ENCODE results near the gene TSR3. TPM values are rescaled to one million over a fixed set of nuclear protein-coding genes. Genes with fewer than 3 reads are reported as not detected.

Gene TSR3
- total and polyA plus RNA-seq, 2 of the 13 experiments (the other 11 are each of a cell fraction or from before 2014, with no cell fraction given): 24.2 to 51.0 TPM

GRCh38 chr16:1331712-1332617 lies 19.7 kb downstream of the TSR3 start (continued):
- 0 out of 2 replicates have a peak, but pooled peaks have one; percentile 53 for TF ChIP-seq ZNF747 (CRISPR knock-in tag; IDR thresholded peaks at IDR 0.05; ENCODE audit: borderline replicate concordance)
- TF ChIP-seq ISX (CRISPR knock-in tag; conservative IDR thresholded peaks at IDR 0.05): no peak
- TF ChIP-seq ZNF563 (CRISPR knock-in tag; IDR thresholded peaks at IDR 0.05): 0 out of 2 replicates have a peak, but pooled peaks have one; percentile 6
- peak; percentile 57; the same call in 1 of the 2 replicates for TF ChIP-seq POLR2AphosphoS5 (IDR thresholded peaks at IDR 0.05; ENCODE audit: low read depth, low read length)
- no peak for TF ChIP-seq SMYD3 (CRISPR knock-in tag; IDR thresholded peaks at IDR 0.05)
- TF ChIP-seq ZIK1 (CRISPR knock-in tag; IDR thresholded peaks at IDR 0.05; ENCODE audit: borderline replicate concordance, low read depth): no peak
- TF ChIP-seq NFATC3 (CRISPR knock-in tag; IDR thresholded peaks at IDR 0.05): no peak
- TF ChIP-seq U2AF1 (optimal IDR thresholded peaks at IDR 0.05; ENCODE audit: low read depth, low read length): no peak
- TF ChIP-seq ZFP82 (CRISPR knock-in tag; IDR thresholded peaks at IDR 0.05; ENCODE audit: borderline replicate concordance): no peak
- TF ChIP-seq ZBTB7A (CRISPR knock-in tag; IDR thresholded peaks at IDR 0.05): peak; percentile 18; the same call in 1 of the 2 replicates
- TF ChIP-seq ZNF317 (CRISPR knock-in tag; IDR thresholded peaks at IDR 0.05): 0 out of 2 replicates have a peak, but pooled peaks have one; percentile 2
- TF ChIP-seq SMC3 (IDR thresholded peaks at IDR 0.05; ENCODE audit: low read length): no peak
- no peak for TF ChIP-seq SIX1 (CRISPR knock-in tag; IDR thresholded peaks at IDR 0.05; ENCODE audit: borderline replicate concordance)
- TF ChIP-seq ZNF264 (CRISPR knock-in tag; IDR thresholded peaks at IDR 0.05): no peak
- TF ChIP-seq ZNF382 (CRISPR knock-in tag; IDR thresholded peaks at IDR 0.05; ENCODE audit: borderline replicate concordance): no peak
- no peak for TF ChIP-seq ZFP36 (IDR thresholded peaks at IDR 0.05; ENCODE audit: borderline replicate concordance, low read depth, low read length, partially characterized antibody)
- no peak for TF ChIP-seq THRA (CRISPR knock-in tag; IDR thresholded peaks at IDR 0.05; ENCODE audit: borderline replicate concordance)
- TF ChIP-seq XRCC5 (optimal IDR thresholded peaks at IDR 0.05; ENCODE audit: low read length): no peak
- TF ChIP-seq CBX2 (IDR thresholded peaks at IDR 0.05; ENCODE audit: low read depth, low read length): no peak
- no peak for TF ChIP-seq CBX2 (CRISPR knock-in tag; IDR thresholded peaks at IDR 0.05; ENCODE audit: low read depth)
- TF ChIP-seq, protein P1, sequence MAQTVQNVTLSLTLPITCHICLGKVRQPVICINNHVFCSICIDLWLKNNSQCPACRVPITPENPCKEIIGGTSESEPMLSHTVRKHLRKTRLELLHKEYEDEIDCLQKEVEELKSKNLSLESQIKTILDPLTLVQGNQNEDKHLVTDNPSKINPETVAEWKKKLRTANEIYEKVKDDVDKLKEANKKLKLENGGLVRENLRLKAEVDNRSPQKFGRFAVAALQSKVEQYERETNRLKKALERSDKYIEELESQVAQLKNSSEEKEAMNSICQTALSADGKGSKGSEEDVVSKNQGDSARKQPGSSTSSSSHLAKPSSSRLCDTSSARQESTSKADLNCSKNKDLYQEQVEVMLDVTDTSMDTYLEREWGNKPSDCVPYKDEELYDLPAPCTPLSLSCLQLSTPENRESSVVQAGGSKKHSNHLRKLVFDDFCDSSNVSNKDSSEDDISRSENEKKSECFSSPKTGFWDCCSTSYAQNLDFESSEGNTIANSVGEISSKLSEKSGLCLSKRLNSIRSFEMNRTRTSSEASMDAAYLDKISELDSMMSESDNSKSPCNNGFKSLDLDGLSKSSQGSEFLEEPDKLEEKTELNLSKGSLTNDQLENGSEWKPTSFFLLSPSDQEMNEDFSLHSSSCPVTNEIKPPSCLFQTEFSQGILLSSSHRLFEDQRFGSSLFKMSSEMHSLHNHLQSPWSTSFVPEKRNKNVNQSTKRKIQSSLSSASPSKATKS (CRISPR knock-in tag; IDR thresholded peaks at IDR 0.05): no peak
- TF ChIP-seq PHF5A (CRISPR knock-in tag; IDR thresholded peaks at IDR 0.05; ENCODE audit: low read depth, unreplicated experiment): no peak
- TF ChIP-seq NPAS2 (CRISPR knock-in tag; IDR thresholded peaks at IDR 0.05; ENCODE audit: borderline replicate concordance): no peak
- no peak for TF ChIP-seq MTA1 (CRISPR knock-in tag; IDR thresholded peaks at IDR 0.05; ENCODE audit: borderline replicate concordance)
- TF ChIP-seq, protein P2, sequence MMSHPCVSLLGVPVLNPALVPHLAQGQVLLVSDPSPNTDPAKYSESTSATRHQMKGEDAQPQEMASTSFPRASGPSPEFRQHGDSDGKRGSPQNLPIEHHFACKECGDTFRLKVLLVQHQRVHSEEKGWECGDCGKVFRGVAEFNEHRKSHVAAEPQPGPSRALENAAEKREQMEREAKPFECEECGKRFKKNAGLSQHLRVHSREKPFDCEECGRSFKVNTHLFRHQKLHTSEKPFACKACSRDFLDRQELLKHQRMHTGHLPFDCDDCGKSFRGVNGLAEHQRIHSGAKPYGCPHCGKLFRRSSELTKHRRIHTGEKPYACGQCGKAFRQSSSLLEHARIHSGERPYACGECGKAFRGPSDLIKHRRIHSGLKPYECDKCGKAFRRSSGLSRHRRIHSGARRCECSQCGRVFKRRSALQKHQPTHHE (CRISPR knock-in tag; IDR thresholded peaks at IDR 0.05; ENCODE audit: borderline replicate concordance): no peak
